ENCODE measurements around the gene ASS1. TPM values are rescaled to one million over a fixed set of nuclear protein-coding genes. Genes with fewer than 3 reads are reported as not detected.

Gene ASS1
- total RNA-seq, 1 donor from 2014 or later: 71.3 TPM

DNA sequence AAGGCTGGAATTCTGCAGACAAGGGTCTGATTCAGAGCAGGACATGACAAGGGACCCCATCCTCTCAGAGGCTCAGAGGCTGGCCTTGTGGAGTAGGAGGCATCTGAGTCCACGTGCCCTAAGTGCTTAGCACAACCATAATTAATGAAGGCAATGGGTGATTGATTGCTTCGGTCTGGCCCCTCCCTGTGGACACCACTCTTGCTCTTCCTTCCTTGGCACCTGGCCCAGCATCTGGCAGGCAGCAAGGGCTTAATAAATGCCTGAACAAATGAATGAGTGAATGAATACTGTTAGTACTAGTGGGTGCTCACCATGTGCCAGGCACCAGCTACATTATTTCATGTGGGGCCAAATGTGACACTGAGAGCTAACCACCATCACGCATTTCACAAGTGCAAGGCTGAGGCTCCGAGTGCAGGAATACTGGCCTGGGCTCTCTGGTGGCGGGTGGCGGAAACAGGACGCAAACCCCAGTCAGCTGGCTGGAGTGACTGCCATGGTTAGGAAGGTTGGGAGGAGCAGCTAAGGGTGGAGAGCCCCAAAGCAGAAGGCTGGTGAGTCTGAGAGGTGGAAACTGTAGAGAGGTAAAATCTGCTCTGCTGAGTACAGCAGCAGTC lies 53.6 kb downstream of the ASS1 start:
- no peak for DNase-seq
- intact Hi-C loops (cut with micrococcal nuclease): no loop called here
- H3K9me3 ChIP-seq (replicated peaks): peaks cover 9% of the 10 kb centered on the region
- H3K27ac ChIP-seq (replicated peaks): no peak overlapping the region
- TF ChIP-seq, protein P1, sequence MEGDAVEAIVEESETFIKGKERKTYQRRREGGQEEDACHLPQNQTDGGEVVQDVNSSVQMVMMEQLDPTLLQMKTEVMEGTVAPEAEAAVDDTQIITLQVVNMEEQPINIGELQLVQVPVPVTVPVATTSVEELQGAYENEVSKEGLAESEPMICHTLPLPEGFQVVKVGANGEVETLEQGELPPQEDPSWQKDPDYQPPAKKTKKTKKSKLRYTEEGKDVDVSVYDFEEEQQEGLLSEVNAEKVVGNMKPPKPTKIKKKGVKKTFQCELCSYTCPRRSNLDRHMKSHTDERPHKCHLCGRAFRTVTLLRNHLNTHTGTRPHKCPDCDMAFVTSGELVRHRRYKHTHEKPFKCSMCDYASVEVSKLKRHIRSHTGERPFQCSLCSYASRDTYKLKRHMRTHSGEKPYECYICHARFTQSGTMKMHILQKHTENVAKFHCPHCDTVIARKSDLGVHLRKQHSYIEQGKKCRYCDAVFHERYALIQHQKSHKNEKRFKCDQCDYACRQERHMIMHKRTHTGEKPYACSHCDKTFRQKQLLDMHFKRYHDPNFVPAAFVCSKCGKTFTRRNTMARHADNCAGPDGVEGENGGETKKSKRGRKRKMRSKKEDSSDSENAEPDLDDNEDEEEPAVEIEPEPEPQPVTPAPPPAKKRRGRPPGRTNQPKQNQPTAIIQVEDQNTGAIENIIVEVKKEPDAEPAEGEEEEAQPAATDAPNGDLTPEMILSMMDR (IDR thresholded peaks at IDR 0.05; ENCODE audit: borderline replicate concordance): no peak
- peaks cover 46% of the 10 kb centered on the region for H3K36me3 ChIP-seq
- no peak overlapping the region for H3K4me3 ChIP-seq
- H3K4me1 ChIP-seq: no peaks in the 10 kb centered on the region
- no peaks in the 10 kb centered on the region for H3K27me3 ChIP-seq (ENCODE audit: low read depth)

DNA sequence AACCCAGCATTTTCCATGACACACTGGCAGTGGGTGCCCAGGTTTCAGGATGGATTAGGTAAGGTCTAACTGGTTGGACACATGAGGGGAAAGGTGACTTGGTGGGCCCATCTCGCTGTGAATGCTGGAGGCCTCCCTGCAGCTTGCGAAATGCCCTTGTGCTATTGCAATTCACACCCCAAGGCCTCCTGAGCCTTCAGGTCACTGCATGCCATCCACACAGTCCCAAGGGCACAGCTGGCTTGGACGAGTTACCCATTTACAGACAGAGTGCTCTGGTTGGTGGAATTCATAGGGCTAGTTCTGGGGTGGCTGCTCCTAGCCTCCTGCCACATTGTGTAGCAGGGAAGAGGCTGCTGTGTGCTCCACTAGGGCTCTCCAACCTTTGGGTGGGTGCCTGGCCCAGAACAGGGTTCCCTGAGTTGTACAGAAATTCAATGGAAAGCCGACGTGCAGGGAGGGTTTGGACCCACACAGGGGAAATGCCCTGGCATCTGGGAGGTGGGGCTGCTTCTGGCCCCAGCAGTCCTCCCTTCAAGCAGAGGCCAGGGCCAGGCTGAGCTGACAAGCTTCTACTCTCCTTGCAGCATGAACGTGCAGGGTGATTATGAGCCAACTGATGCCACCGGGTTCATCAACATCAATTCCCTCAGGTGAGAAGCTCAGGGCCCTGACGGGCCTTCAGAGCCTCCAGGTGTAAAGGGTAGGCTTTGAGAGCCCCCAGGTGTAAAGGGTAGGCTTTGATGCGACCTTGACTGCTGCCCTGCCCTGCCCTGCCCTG lies 54.3 kb downstream of the ASS1 start:
- H3K27ac ChIP-seq (replicated peaks): no peak overlapping the region
- H3K4me3 ChIP-seq: no peak overlapping the region
- peaks cover 43% of the 10 kb centered on the region for H3K36me3 ChIP-seq
- H3K9me3 ChIP-seq (replicated peaks): peaks cover 9% of the 10 kb centered on the region
- no peaks in the 10 kb centered on the region for H3K4me1 ChIP-seq
- TF ChIP-seq, protein P1 (IDR thresholded peaks at IDR 0.05; ENCODE audit: borderline replicate concordance): no peak
- intact Hi-C loops (cut with micrococcal nuclease): no loop called here
- H3K27me3 ChIP-seq (ENCODE audit: low read depth): no peaks in the 10 kb centered on the region
- DNase-seq: no peak

DNA sequence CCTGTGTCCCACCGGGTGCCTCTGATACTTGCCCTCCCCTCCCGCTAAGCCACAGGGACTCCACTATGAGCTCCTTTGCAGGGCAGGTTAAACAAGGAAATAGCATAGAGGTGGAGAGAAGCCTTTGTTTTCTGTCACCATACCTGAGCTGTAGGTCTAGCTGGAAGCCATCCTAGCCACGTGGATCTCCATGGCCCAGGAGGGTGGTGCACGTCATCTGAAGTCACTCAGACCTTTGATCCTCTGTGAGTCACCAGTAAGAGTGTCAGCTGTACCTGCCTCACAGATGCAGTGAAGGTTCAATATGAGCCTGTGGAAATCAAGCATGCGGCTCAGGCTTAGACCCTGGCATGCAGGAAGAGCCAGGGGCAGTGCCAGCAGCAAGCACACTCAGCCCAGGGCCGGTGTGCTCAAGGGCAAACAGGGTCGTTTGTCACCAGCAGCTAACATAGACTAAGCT lies 55.1 kb downstream of the ASS1 start:
- Histone ChIP-seq H3K27me3 (ENCODE audit: low read depth) (no peaks in the 10 kb centered on the region), H3K27ac (replicated peaks) (peak overlapping the region; percentile 12), H3K36me3 (peaks cover 35% of the 10 kb centered on the region), H3K9me3 (replicated peaks) (peaks cover 4% of the 10 kb centered on the region), H3K4me1 (no peaks in the 10 kb centered on the region), H3K4me3 (no peak overlapping the region)
- no peak for DNase-seq
- intact Hi-C loops (cut with micrococcal nuclease): no loop called here
- TF ChIP-seq, protein P1 (IDR thresholded peaks at IDR 0.05; ENCODE audit: borderline replicate concordance): no peak

DNA sequence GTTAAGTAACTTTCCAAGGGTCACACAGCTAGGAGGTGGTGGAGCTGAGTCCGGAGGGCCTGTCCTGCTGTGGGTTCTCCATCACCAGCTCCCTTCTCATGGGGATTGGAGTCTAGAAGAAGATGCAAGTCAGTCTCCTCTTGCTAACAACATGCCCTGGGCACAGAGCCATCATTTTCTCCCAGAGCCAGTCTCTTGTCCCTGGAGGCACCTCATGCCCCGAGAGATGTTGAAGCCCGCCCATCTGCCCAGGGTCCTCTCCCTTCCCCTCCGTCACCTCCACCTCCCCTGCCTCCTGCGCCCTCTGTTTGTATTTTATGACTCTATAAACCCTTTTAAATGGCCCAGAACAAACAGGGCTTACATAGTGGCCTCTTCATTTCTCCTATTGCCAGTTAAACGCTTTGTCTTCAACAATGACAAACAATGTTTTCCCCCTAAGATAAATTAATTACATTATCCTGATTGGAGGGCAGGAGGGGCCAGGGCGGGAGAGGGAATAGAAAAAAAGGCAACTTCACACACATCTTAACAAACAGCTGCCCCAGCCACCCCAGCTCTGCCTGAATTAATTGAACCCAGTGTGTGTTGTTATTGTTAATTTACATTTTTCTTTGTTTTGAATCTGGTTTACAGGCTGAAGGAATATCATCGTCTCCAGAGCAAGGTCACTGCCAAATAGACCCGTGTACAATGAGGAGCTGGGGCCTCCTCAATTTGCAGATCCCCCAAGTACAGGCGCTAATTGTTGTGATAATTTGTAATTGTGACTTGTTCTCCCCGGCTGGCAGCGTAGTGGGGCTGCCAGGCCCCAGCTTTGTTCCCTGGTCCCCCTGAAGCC lies 55.8 kb downstream of the ASS1 start:
- TF ChIP-seq, protein P1 (IDR thresholded peaks at IDR 0.05; ENCODE audit: borderline replicate concordance): no peak
- H3K4me1 ChIP-seq: no peaks in the 10 kb centered on the region
- no peaks in the 10 kb centered on the region for H3K27me3 ChIP-seq (ENCODE audit: low read depth)
- no peak overlapping the region for H3K4me3 ChIP-seq
- intact Hi-C loops (cut with micrococcal nuclease): no loop called here
- peaks cover 30% of the 10 kb centered on the region for H3K36me3 ChIP-seq
- DNase-seq: no peak
- no peaks in the 10 kb centered on the region for H3K9me3 ChIP-seq (replicated peaks)
- H3K27ac ChIP-seq (replicated peaks): peak overlapping the region; percentile 12

DNA sequence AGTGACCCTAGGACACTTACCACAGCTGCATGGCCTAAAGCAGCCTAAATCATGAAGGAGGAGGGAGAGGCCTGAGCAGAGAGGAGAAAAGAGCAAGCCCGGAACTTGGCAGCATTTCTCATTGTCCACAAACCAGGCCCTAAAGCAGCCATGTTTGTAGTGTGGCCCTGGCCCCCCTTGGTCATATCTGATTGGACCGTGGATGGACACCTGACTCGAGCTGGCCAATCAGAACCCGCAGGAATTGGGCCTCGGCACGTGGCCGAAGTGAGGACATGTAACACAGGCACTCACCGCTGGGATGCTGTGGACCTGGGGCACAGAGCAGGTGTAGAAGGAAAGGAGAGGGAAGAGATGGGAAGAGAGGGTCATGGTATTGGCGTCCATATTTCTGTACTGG lies 56.9 kb downstream of the ASS1 start:
- no peak for DNase-seq
- no peaks in the 10 kb centered on the region for H3K4me1 ChIP-seq
- TF ChIP-seq, protein P1 (IDR thresholded peaks at IDR 0.05; ENCODE audit: borderline replicate concordance): no peak
- H3K27ac ChIP-seq (replicated peaks): no peak overlapping the region
- no peaks in the 10 kb centered on the region for H3K27me3 ChIP-seq (ENCODE audit: low read depth)
- peaks cover 21% of the 10 kb centered on the region for H3K36me3 ChIP-seq
- H3K9me3 ChIP-seq (replicated peaks): no peaks in the 10 kb centered on the region
- intact Hi-C loops (cut with micrococcal nuclease): no loop called here
- H3K4me3 ChIP-seq: no peak overlapping the region
